ENCODE data around the gene LETM1. TPM values are rescaled to one million over a fixed set of nuclear protein-coding genes. Genes with fewer than 3 reads are reported as not detected.

Gene LETM1
- total and polyA plus RNA-seq, 2 of the 13 experiments (the other 11 are each of a cell fraction or from before 2014, with no cell fraction given) = 9.7 to 41.6 TPM

- TF ChIP-seq MXD1 (CRISPR knock-in tag; IDR thresholded peaks at IDR 0.05) = peak; percentile 65; the same call in 1 of the 2 replicates
- peak; percentile 96 for TF ChIP-seq HNRNPL (IDR thresholded peaks at IDR 0.05; ENCODE audit: low read depth, low read length)
- TF ChIP-seq GABPB1 (CRISPR knock-in tag; IDR thresholded peaks at IDR 0.05) = peak; percentile 51; the same call in 1 of the 2 replicates
- TF ChIP-seq ESRRA (CRISPR knock-in tag; IDR thresholded peaks at IDR 0.05; ENCODE audit: low read depth) = no peak
- 0 out of 2 replicates have a peak, but pooled peaks have one; percentile 45 for TF ChIP-seq ZNF576 (CRISPR knock-in tag; IDR thresholded peaks at IDR 0.05)
- TF ChIP-seq ZBED4 (CRISPR knock-in tag; IDR thresholded peaks at IDR 0.05; ENCODE audit: borderline replicate concordance) = no peak
- 0 out of 2 replicates have a peak, but pooled peaks have one; percentile 26 for TF ChIP-seq ZNF547 (CRISPR knock-in tag; IDR thresholded peaks at IDR 0.05)
- TF ChIP-seq CERS6 (CRISPR knock-in tag; IDR thresholded peaks at IDR 0.05) = no peak
- peak; percentile 66; the same call in 1 of the 2 replicates for TF ChIP-seq HNF1B (CRISPR knock-in tag; IDR thresholded peaks at IDR 0.05)
- no peak for TF ChIP-seq TFDP1 (CRISPR knock-in tag; IDR thresholded peaks at IDR 0.05; ENCODE audit: borderline replicate concordance)
- no peak for TF ChIP-seq ZNF646 (CRISPR knock-in tag; IDR thresholded peaks at IDR 0.05)
These were observed 80.0 kb downstream of the LETM1 start (continued) for GRCh38 chr4:1775731-1776500.
